HG02763 (cell line): ENCODE data around the gene NIFK.
"Not testable (repeated sequence)": the region's sequence is repeated elsewhere in the genome, so short reads cannot be mapped to it uniquely, and the experiment has no call there.

Experiments used
- ATAC-seq: cut with Tn5 transposase; IDR thresholded peaks from one replicate; pipeline ENCODE4 v1.9.1; 2021; ENCODE audit warnings: mild to moderate bottlenecking, moderate library complexity; ENCODE audit not compliant: unreplicated experiment

Gene NIFK

DNA sequence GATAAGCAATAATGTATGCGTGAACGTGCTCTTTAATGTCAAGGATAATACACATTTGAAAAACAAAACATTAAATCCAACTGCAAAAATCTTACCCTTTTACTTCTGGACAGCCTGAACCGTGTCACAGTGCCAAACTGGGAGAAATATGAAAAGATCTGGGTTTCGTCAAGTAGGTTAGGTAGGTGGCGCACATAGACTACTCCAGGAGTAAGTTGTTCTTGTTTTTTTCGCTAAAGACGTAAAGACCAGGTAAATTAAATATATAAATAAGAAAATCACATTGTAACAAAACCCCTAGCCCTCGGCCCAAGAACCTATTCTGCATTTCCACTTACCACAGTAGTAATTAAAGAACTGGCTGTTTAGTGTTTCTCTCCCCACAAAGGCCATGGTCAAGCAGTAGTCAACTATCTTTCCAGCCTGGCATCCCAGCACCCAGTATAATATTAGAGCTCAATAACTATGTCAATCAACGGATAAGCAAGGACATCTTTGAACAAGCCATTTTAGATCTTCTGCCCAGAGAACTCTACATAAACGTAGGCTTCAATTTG is 1.1 kb downstream of the NIFK start:
- ATAC-seq, result no peak

GRCh38 chr2:121734544-121734943 is 2.1 kb downstream of the NIFK start:
- ATAC-seq, result not testable (repeated sequence)

- ATAC-seq, result no peak
Measured at GRCh38 chr2:121731366-121731765, 5.3 kb downstream of the NIFK start.

- no peak for ATAC-seq
Measured at GRCh38 chr2:121727950-121728349, 8.7 kb downstream of the NIFK start.

DNA sequence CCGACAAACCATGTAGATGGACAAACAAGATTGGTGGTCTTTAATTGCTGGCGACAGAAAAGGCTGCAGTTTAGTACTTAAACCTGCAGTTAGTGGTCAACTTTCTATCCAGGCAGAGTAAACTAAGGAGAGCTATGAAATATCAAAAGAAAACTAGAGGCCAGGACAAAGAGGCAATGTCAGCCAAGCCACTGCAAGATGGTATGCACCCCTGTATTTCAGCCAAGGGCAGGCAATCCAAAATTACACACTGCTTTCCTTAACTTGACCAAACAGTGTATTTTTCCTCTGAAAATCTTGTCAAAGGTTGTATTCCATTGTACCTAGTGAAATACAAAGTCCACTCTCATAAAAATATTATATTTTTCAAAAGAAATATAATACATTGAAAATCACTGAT is 9.3 kb downstream of the NIFK start:
- no peak for ATAC-seq

DNA sequence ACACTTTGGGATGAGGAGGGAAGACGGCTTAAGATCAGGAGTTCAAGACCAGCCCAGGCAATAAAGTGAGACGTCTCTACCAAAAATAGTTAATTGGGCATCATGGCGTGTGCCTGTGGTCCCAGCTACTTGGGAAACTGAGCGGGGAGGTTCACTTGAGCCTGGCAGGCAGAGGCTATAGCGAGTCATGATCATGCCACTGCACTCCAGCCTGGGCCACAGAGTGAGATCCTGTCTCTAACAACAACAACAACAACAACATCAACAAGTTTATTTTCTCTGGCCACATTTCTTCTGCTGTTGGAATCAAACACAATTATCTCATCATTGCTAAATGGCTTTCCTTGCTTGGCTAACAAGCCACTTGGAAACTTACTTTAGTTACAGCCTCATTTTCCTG is 13.4 kb downstream of the NIFK start:
- no peak for ATAC-seq

DNA sequence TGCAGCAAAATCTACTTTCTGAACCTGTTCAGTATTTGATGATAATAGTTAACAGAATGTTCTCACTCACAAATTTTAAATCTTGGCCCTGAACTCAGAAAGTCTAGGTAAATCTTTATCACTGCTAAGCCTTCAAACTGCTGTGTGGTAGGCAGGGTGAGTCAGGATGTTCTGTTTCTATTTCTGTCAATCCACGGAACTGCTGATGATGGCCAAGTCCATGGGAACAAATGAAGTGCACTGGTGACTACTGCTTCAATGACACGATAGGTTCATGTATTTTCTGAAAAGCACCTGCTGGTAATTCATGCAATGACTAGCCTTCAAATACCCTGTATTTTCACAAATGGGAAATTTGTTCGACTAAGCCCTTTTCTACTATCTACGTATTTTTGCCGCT is 14.2 kb downstream of the NIFK start:
- no peak for ATAC-seq

- ATAC-seq, result no peak
Measured at GRCh38 chr2:121721926-121722325, 14.7 kb downstream of the NIFK start.

DNA sequence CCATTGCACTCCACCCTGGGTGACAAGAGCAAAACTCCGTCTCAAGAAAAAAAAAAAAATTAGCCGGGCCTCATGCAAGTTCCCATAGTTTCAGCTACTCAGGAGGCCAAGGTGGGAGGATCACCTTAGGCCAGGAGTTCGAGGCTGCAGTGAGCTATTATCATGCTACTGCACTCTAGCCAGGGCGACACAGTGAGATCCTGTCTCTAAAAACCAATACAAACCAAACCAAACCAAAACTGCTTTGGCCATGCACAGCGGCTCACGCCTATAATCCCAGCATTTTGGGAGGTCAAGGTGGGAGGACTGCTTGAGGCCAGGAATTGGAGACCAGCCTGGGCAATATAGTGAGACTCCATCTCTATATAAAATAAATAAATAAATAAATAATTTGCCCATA is 19.1 kb downstream of the NIFK start:
- ATAC-seq, result no peak

GRCh38 chr2:121716126-121716525 is 20.5 kb downstream of the NIFK start:
- ATAC-seq, result no peak

DNA sequence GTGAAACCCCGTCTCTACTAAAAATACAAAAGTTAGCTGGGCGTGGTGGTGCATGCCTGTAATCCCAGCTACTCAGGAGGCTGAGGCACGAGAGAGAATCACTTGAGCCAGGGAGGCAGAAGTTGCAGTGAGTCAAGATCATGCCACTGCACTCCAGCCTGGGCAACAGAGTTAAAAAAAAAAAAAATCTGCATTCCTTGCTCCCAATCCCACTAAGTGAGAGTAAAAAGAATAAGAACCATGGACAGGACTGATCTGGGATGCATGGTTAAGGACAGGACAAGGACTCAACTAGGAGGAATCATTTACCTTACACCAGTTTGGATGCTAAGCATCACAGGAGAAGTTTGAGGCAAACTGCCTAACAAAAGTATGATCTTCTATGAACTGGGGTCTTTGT is 25.2 kb downstream of the NIFK start:
- not testable (repeated sequence) for ATAC-seq

DNA sequence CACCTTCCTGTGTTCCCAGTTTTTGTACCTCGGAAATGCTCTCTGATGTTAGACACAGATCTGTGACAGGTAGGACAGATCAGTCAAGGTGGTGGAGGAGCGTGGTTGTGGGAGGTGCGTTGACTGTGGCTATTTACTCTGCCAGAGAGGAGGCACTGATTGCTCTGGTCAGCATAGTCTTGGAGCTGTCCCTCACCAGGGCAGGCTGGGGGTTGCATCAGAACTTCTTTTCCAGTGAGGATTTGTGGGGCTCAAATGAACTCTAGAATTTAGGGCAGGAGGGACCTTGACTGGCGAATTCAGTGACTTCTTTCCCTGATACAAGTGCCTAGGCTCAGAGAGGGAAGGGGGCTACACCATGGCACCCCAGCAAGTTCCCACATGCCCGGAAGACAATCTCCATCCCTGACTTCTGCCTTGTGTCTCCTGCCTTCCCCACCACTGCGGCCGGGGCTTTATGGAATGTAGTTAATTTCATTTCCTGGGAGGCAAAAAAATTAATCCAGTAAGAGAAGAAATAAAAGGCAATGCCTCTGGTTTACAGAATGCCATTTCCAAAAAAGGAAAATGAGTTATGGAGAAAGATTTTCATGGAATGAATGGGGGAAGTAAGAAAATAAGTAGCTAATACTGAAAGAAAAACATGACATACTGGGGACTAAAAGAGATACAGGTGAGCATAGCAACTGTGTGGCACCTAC is 26.1 kb downstream of the NIFK start:
- ATAC-seq, result no peak

GRCh38 chr2:121709776-121710469 is 26.8 kb downstream of the NIFK start:
- no peak for ATAC-seq

GRCh38 chr2:121707920-121708361 is 28.7 kb downstream of the NIFK start:
- ATAC-seq, result no peak

- no peak for ATAC-seq
Measured at GRCh38 chr2:121707344-121707919, 29.2 kb downstream of the NIFK start.

DNA sequence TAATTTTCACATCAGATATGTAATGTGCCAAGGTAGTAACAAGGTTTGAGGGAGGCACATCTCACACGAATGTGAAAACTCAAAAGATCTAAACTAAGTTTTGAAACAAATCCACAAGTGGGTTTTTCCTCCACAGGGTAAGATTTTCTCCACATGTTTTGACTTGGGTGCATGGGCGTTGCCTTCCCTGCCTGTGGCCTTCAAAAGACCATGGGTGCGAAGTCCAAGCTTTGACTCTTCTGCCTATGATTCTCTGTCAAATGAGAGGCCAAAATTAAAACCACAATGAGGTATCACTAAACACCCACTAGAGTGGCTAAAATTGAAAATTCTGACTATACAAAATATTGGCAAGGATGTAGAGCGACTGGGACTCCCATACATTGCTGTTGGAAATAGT is 30.7 kb downstream of the NIFK start:
- ATAC-seq, result no peak

- ATAC-seq, result no peak
Measured at GRCh38 chr2:121705390-121705789, 31.3 kb downstream of the NIFK start.

DNA sequence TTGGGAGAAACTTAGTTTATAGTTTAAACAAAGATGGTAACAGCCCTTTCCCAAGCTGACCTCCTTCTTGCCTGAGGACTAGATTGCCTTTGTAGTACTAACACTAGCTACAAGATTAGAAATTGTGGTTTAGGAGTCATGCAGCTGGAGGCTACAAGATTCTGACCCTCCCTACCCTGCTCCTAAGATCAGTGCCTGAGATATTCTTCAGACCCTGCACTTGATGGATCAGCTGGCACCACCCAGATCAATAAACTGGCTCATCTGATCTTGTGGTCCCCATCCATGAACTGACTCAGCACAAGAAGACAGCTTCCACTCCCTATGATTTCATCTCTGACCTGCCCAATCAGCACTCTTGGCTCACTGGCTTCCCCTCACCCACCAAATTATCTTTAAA is 34.9 kb downstream of the NIFK start:
- ATAC-seq, result not testable (repeated sequence)

- peak; percentile 94 for ATAC-seq
Measured at GRCh38 chr2:121699421-121700333, 37.0 kb downstream of the NIFK start.

GRCh38 chr2:121698318-121698930 is 38.3 kb downstream of the NIFK start:
- ATAC-seq, result no peak
